Ascending aorta (tissue), 2 donors: ENCODE data around the gene ASTL. TPM values are rescaled to one million over a fixed set of nuclear protein-coding genes. Genes with fewer than 3 reads are reported as not detected.

Experiments used
- DNase-seq, 2 donors: peaks; one replicate each; pipeline ENCODE4 v3.0.0-alpha.2; 2019; ENCODE audit warnings: low spot score in 2 of 2
- H3K27ac ChIP-seq, 2 donors: fragments of 200-600 bp; sonication (generic); one replicate each; pipeline ENCODE4 v1.5.1; 2016 to 2017; ENCODE audit warnings: mild to moderate bottlenecking in 1 of 2
- H3K27me3 ChIP-seq: fragments of 200-600 bp; sonication (generic); one replicate; pipeline ENCODE4 v1.5.1; 2017
- H3K36me3 ChIP-seq, 2 donors: fragments of 200-600 bp; sonication (generic); one replicate each; pipeline ENCODE4 v1.5.1; 2016
- H3K4me1 ChIP-seq, 2 donors: fragments of 200-600 bp; sonication (generic); one replicate each; pipeline ENCODE4 v1.5.1; 2016 to 2017; ENCODE audit warnings: mild to moderate bottlenecking in 1 of 2
- H3K4me3 ChIP-seq, 2 donors: fragments of 200-600 bp; sonication (generic); one replicate each; pipeline ENCODE4 v1.5.1; 2016 to 2017; ENCODE audit warnings: mild to moderate bottlenecking in 1 of 2
- H3K9me3 ChIP-seq, 2 donors: fragments of 200-600 bp; sonication (generic); one replicate each; pipeline ENCODE4 v1.5.1; 2016
- CTCF ChIP-seq, 3 experiments: fragments of 200-600 bp in 2 of 3; fragments of 450-650 bp in 1 of 3; sonication (generic) in 2 of 3; IDR thresholded peaks; one replicate each; pipeline ENCODE4 v1.5.1; 2016 to 2019; ENCODE audit warnings: antibody characterized with exemption in 3 of 3, mild to moderate bottlenecking in 1 of 3, moderate library complexity in 1 of 3
- intact Hi-C: fragments of 100-400 bp; cut with DNase I; formaldehyde crosslinking; loops from one replicate; pipeline ENCODE4 v1.15.1; 2023
- total RNA-seq: library from RNA; depleted of rRNA; stranded (reverse); fragments of >200 nt; gene quantifications from one replicate; pipeline ENCODE4 v1.1.0, GENCODE V29; 2016

The ASTL gene
- total RNA-seq, 1 donor from 2014 or later, result not detected

DNA sequence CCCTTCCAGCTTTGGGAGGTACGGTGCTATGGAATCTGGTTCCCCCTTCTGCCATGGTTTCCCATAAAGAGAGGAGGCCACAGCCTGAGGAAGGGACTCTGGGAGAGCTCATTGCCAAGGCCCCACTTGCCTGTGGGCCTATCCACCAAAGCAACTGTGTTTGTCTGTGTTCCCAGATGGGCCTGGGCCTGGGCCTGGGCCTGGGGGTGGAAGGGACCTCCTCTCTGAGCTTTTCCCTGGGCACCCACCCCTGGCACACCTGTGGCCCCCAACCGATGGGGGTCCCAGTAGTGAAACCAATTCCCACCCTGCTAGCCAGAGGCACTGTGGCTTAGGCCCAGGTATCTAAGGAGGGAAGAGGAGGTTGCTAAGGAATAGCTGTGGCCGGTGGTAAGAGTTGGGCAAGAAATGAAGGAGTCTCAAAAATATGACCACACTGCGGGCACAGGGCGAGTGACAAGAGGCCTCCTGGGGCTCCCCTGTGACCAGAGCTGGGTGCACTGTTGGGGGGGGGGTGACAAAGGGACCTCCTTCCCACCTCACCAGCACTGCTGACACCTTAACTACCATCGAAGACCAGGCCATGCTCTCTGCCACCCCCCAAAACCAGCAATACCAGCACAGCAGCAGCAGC is 11.8 kb upstream of the ASTL start:
- Histone ChIP-seq H3K27me3 (no peaks in the 10 kb centered on the region), H3K27ac (no peak overlapping the region), H3K9me3 (no peaks in the 10 kb centered on the region), H3K4me3 (no peak overlapping the region), H3K4me1 (peaks cover 12 to 30% of the 10 kb centered on the region in 2 donors), H3K36me3 (no peaks in the 10 kb centered on the region)
- intact Hi-C loops, result no loop called here
- TF ChIP-seq CTCF (IDR thresholded peaks at IDR 0.05), result no peak
- peak in 1 of 2 donors; percentile 51 for DNase-seq

DNA sequence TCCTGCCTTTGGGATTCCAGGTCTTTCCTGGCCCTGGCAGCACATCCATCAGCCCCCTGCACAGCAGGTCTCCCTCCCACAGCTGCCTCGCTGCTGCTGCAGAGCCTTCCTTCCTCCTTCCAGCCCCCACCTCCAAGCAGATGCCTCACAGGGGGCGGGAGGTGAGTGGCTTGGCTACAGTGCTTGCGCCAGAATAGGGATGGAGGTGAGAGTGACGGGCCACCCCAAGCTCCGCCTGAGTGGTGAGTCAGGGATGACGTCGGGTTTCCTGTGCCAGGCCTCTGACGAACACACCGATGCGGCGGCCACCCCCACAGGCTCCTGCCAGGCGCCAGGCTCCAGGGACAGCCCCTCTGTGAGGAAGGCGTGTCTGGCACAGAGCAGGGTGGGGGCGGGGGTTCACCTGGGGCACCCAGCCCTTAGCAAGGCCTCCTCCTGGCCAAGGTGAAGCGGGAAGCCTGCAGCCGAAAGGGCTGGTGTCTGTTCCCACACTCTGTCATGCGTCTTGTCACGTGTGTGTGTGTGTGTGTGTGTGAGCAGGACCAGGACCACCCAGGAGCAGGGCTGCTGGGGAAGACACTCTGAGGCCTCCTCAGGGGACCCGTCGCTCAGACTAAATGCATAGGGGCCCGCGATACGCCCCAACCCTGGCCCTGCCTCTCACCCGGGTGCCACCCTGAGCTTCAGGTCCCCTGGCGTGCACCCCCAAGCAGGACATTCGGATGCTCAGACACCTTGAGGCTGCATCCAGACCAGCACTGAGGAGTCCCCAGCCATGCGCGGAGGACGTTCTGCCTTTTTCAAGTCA is 10.3 kb upstream of the ASTL start:
- peak; percentile 83 to 93 for DNase-seq
- no peaks in the 10 kb centered on the region for H3K27me3 ChIP-seq
- intact Hi-C loops, result loop anchor here (5.0 kb wide), 1 partner anchor 104 kb away; no protein-coding TSS in a partner anchor
- TF ChIP-seq CTCF (IDR thresholded peaks at IDR 0.05), result no peak
- H3K27ac ChIP-seq, result peak overlapping the region; percentile 78 to 83
- H3K4me1 ChIP-seq, result peaks cover 16 to 30% of the 10 kb centered on the region in 2 donors
- no peaks in the 10 kb centered on the region for H3K9me3 ChIP-seq
- H3K36me3 ChIP-seq, result no peaks in the 10 kb centered on the region
- no peak overlapping the region for H3K4me3 ChIP-seq

DNA sequence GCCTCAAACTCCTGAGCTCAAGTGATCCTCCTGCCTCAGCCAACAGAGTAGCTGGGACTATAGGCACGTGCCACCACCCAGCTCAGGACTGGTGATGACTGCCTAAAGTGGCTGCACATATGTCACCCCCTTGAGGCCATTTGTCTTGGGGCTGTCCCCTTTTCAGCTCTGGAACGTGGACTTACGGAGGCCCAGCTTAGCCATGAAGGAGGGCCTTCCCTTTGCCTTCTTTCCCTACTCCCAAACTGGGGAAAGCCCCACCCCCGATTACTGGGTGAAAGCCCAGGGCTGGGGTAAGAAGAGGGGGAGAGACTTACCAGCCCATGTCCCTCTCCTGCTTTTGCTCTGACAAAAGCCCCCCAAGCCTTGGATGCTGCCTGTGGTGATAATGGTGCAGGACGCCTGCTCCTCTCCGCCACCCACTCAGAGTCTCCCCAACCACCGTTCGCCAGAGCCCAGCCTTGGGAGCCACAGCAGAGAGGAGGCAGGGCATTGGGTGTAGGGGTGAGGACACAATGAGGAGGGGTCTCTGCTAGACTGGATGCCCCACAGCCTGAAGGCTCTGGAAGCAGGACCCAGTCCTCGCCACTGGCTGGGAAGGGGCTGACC is 9.4 kb upstream of the ASTL start:
- intact Hi-C loops, result loop anchor here (5.0 kb wide), 1 partner anchor 105 kb away; no protein-coding TSS in a partner anchor
- Histone ChIP-seq H3K27ac (peak overlapping the region; percentile 78 to 83), H3K4me3 (no peak overlapping the region), H3K27me3 (no peaks in the 10 kb centered on the region), H3K36me3 (no peaks in the 10 kb centered on the region), H3K4me1 (peaks cover 16 to 30% of the 10 kb centered on the region in 2 donors), H3K9me3 (no peaks in the 10 kb centered on the region)
- peak; percentile 9 to 63 for DNase-seq
- no peak for TF ChIP-seq CTCF (IDR thresholded peaks at IDR 0.05)

- peak; percentile 14 to 77 for DNase-seq
- no peaks in the 10 kb centered on the region for H3K9me3 ChIP-seq
- peaks cover 16 to 30% of the 10 kb centered on the region in 2 donors for H3K4me1 ChIP-seq
- peak overlapping the region; percentile 78 to 83 for H3K27ac ChIP-seq
- H3K27me3 ChIP-seq, result no peaks in the 10 kb centered on the region
- H3K36me3 ChIP-seq, result no peaks in the 10 kb centered on the region
- no peak for TF ChIP-seq CTCF (IDR thresholded peaks at IDR 0.05)
- H3K4me3 ChIP-seq, result no peak overlapping the region
- intact Hi-C loops, result loop anchor here (5.0 kb wide), 1 partner anchor 105 kb away; no protein-coding TSS in a partner anchor
Measured at GRCh38 chr2:96146881-96147592, 8.7 kb upstream of the ASTL start.
